ENCODE data around the gene PJVK. TPM values are rescaled to one million over a fixed set of nuclear protein-coding genes. Genes with fewer than 3 reads are reported as not detected.

Gene PJVK
- total and polyA plus RNA-seq, 9 of the 15 experiments (the other 6 are each of a cell fraction or from before 2014, with no cell fraction given): 0.11 to 1.5 (median 0.73) TPM

DNA sequence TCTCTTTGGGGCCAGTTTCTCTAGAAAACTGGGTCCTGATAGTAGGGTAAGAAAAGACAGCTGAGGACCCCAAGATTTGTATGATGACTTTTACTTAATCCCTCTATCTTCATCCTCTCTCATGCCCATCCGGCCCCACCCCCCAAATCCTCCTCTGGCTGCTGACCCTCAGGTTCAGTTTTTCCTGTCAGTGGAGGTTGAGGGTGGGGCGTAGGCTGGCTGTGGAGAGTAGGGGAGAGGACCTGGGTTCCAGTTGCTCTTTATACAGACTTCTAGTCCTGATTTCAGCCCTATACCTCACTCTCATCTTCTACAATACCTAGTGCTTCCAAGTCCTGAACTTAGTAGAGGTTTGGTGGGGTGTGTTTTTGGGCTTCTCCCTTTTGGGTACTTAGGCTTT is 57.5 kb downstream of the PJVK start (continued):
- TF ChIP-seq ETS2 (tag; IDR thresholded peaks at IDR 0.05; ENCODE audit: borderline replicate concordance, poor library complexity, severe bottlenecking) (no peak), ZBTB17 (CRISPR knock-in tag; IDR thresholded peaks at IDR 0.05) (no peak), MLX (CRISPR knock-in tag; conservative IDR thresholded peaks at IDR 0.05) (no peak), ZFP30 (CRISPR knock-in tag; IDR thresholded peaks at IDR 0.05; ENCODE audit: borderline replicate concordance) (no peak), RBFOX2 (IDR thresholded peaks at IDR 0.05; ENCODE audit: low read depth, low read length) (no peak), USF2 (CRISPR knock-in tag; IDR thresholded peaks at IDR 0.05) (no peak), TEAD4 (IDR thresholded peaks at IDR 0.05; ENCODE audit: low read length) (no peak), TEAD4 (CRISPR knock-in tag; IDR thresholded peaks at IDR 0.05; ENCODE audit: borderline replicate concordance) (no peak), POLR2H (tag; IDR thresholded peaks at IDR 0.05; ENCODE audit: low read depth) (no peak), BHLHE40 (IDR thresholded peaks at IDR 0.05; ENCODE audit: low read length) (no peak), MAFF (IDR thresholded peaks at IDR 0.05; ENCODE audit: low read length) (no peak)

DNA sequence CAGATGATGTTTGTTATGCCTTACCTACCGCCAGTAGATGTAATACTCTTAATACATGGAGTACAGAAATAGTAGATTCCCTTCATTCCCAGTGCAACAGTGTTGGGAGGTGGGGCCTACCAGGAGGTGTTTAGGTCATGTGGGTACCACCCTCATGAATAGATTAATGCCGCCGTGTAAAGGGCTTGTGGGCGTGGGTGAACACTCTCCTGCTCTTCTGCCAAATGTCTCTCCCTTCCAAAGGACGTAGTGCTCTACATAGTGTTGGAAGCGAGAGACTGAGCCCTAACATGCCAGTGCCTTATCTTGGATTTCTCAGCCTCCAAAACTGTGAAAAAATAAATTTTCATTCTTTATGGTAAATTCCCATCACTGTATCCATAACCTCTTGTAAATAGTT is 59.2 kb downstream of the PJVK start:
- 76% methylated on average over 6 of the region's 6 CpGs for WGBS (ENCODE audit: insufficient coverage, low coverage, missing lambda C conversion rate)
- no peak for ATAC-seq
- intact Hi-C loops (cut with micrococcal nuclease): no loop called here
- H4K20me1 ChIP-seq (replicated peaks; ENCODE audit: control insufficient read depth, insufficient read depth, low read length): no peaks in the 10 kb centered on the region
- H3K27ac ChIP-seq (ENCODE audit: extremely low read depth, low read depth, low read length): no peak overlapping the region
- no peak for DNase-seq (ENCODE audit: extremely low read depth in 1 of 4, low spot score in 3 of 4)
- H2AFZ ChIP-seq (ENCODE audit: low read depth, low read length): no peak overlapping the region
- CTCF ChIA-PET (ENCODE audit: low intra/inter-chr PET ratio): no interaction called here
- no peaks in the 10 kb centered on the region for H3K9me3 ChIP-seq (replicated peaks; ENCODE audit: control insufficient read depth, insufficient read depth, low read depth, low read length)
- H3K4me1 ChIP-seq (replicated peaks in 1 of 2; ENCODE audit: control insufficient read depth in 2 of 2, insufficient read depth in 2 of 2, low read length in 2 of 2): no peaks in the 10 kb centered on the region
- no peaks in the 10 kb centered on the region for H3K79me2 ChIP-seq (ENCODE audit: control insufficient read depth, insufficient read depth, low read length)
- no peak overlapping the region for H3K4me3 ChIP-seq
- POLR2A ChIA-PET: no interaction called here
- H3K9me1 ChIP-seq (ENCODE audit: control insufficient read depth, insufficient read depth, low read length): no peaks in the 10 kb centered on the region
- H3K27me3 ChIP-seq (ENCODE audit: control insufficient read depth in 2 of 2, insufficient read depth in 2 of 2, low read length in 2 of 2): no peaks in the 10 kb centered on the region
- FAIRE-seq: no peak
- no peaks in the 10 kb centered on the region; the same call in 1 of the 3 replicates for H3K36me3 ChIP-seq (ENCODE audit: control insufficient read depth, insufficient read depth, low read length)
- H3K9ac ChIP-seq (ENCODE audit: insufficient read depth in 1 of 2, low read depth in 2 of 2, low read length in 2 of 2): no peak overlapping the region
- H3K4me2 ChIP-seq (ENCODE audit: insufficient read depth, low read length): no peak overlapping the region
- in situ Hi-C loops (cut with MboI): no loop called here
- no TSS peak for BruUV-seq (replicated peaks)
- TF ChIP-seq TCF3 (CRISPR knock-in tag; IDR thresholded peaks at IDR 0.05) (no peak), TOE1 (IDR thresholded peaks at IDR 0.05; ENCODE audit: borderline replicate concordance) (no peak), TOE1 (CRISPR knock-in tag; IDR thresholded peaks at IDR 0.05; ENCODE audit: borderline replicate concordance, low read depth) (no peak)

Measured in K562 (cell line).